Ovary (tissue), 3 donors: ENCODE measurements around the gene FOXO6.

Source experiments
- CTCF ChIP-seq, 3 donors: fragments of 450-650 bp in 2 of 3; fragments of 200-600 bp in 1 of 3; IDR thresholded peaks; one replicate each; pipeline versions ENCODE4 v1.5.1 to v1.8.0; 2016 to 2022; ENCODE audit warnings: antibody characterized with exemption in 3 of 3, mild to moderate bottlenecking in 1 of 3
- EP300 ChIP-seq: sonication (generic); formaldehyde crosslinking; IDR thresholded peaks from one replicate; pipeline ENCODE4 v1.6.1; 2017; ENCODE audit warnings: antibody characterized with exemption
- POLR2A ChIP-seq: fragments of 450-650 bp; IDR thresholded peaks from one replicate; pipeline ENCODE4 v1.6.1; 2017; ENCODE audit warnings: antibody characterized with exemption, mild to moderate bottlenecking, moderate library complexity
- donor health status: DM: no; HTN: no; CAD: no.

GRCh38 chr1:41362357-41362721 is 1.1 kb downstream of the FOXO6 start:
- no peak for TF ChIP-seq CTCF (IDR thresholded peaks at IDR 0.05)
- no peak for TF ChIP-seq POLR2A
- TF ChIP-seq EP300, result no peak
